ENCODE results near the gene RABGGTA.

RABGGTA gene

GRCh38 chr14:24258119-24258518 is 13.3 kb downstream of the RABGGTA start:
- no peak for TF ChIP-seq CTCF (IDR thresholded peaks at IDR 0.05; ENCODE audit: low read depth, low read length)
- no peak overlapping the region for H3K4me3 ChIP-seq (ENCODE audit: low read depth, low read length)

- no peak overlapping the region for H3K4me3 ChIP-seq (ENCODE audit: low read depth, low read length)
- no peak for TF ChIP-seq CTCF (IDR thresholded peaks at IDR 0.05; ENCODE audit: low read depth, low read length)
Observed at GRCh38 chr14:24256960-24257359, 14.4 kb downstream of the RABGGTA start.

GRCh38 chr14:24255931-24256711 is 15.3 kb downstream of the RABGGTA start:
- no peak for TF ChIP-seq CTCF (IDR thresholded peaks at IDR 0.05; ENCODE audit: low read depth, low read length)
- H3K4me3 ChIP-seq (ENCODE audit: low read depth, low read length): no peak overlapping the region

GRCh38 chr14:24255438-24255837 is 16.0 kb downstream of the RABGGTA start:
- TF ChIP-seq CTCF (IDR thresholded peaks at IDR 0.05; ENCODE audit: low read depth, low read length): no peak
- no peak overlapping the region for H3K4me3 ChIP-seq (ENCODE audit: low read depth, low read length)

- TF ChIP-seq CTCF (IDR thresholded peaks at IDR 0.05; ENCODE audit: low read depth, low read length): no peak
- H3K4me3 ChIP-seq (ENCODE audit: low read depth, low read length): no peak overlapping the region
Observed at GRCh38 chr14:24254630-24255392, 16.6 kb downstream of the RABGGTA start.

GRCh38 chr14:24253936-24254335 is 17.5 kb downstream of the RABGGTA start:
- no peak overlapping the region for H3K4me3 ChIP-seq (ENCODE audit: low read depth, low read length)
- no peak for TF ChIP-seq CTCF (IDR thresholded peaks at IDR 0.05; ENCODE audit: low read depth, low read length)

Measured in WI38 (cell line).